Transverse colon (tissue), 3 donors: Measurements from ENCODE around the gene LDHB.

Experiments used
- CTCF ChIP-seq, 5 experiments: fragments of 200-600 bp in 3 of 5; fragments of 450-650 bp in 2 of 5; sonication (generic) in 3 of 5; IDR thresholded peaks; 1 replicate in 2 of 5; 2 replicates in 3 of 5; pipeline ENCODE4 v1.5.1; 2016 to 2017; ENCODE audit warnings: antibody characterized with exemption in 5 of 5, inconsistent platforms in 3 of 5, mild to moderate bottlenecking in 2 of 5, moderate library complexity in 1 of 5
- EP300 ChIP-seq: sonication (generic); formaldehyde crosslinking; IDR thresholded peaks from one replicate; pipeline ENCODE4 v1.6.1; 2017; ENCODE audit warnings: antibody characterized with exemption, low read depth

- TF ChIP-seq EP300 (no peak), CTCF (IDR thresholded peaks at IDR 0.05) (no peak)
Observed at GRCh38 chr12:21696625-21697024, 39.0 kb upstream of the LDHB start.
